T follicular helper cell (primary cell): Measurements from ENCODE around the gene SYVN1.
"Not testable (repeated sequence)": the region's sequence is repeated elsewhere in the genome, so short reads cannot be mapped to it uniquely, and the experiment has no call there.

ENCODE experiments used
- DNase-seq: peaks from one replicate; pipeline ENCODE4 v3.0.0-alpha.2; 2020; ENCODE audit warnings: low read depth

Gene SYVN1

DNA sequence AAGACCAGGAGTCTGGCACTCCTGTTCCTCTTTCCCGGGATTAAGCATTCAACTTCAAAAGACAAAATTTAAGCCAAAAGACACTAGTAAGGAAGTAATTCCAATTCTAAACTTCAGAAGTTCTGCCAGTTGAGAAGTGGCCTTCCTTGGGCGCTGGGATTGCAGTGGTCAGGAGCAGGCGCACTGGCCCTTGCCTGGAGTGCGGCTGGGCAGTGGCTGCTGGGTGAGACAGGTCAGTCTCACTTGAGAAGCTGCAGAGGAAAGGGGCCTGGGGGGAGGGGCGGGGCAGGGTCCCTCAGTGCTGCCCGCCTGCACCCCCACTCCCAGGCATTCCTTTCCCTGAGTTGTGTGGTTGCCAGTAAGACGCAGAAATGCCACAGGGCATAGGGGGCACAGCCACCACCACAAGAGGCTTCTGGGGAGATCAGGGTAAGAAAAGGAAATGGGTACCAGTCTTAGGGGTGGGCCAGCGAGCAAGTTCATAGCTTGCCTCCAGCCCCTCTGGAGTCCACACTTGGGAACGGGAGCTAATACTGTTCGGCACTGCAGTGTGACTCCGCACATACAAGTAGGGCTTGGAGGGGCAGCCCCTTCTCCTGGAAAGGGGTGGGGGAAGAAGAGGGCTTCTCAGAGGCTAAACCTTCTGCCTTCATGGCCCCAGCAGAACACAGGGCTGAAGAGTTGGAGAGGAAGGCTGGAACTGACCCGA lies 6.7 kb downstream of the SYVN1 start:
- no peak for DNase-seq

DNA sequence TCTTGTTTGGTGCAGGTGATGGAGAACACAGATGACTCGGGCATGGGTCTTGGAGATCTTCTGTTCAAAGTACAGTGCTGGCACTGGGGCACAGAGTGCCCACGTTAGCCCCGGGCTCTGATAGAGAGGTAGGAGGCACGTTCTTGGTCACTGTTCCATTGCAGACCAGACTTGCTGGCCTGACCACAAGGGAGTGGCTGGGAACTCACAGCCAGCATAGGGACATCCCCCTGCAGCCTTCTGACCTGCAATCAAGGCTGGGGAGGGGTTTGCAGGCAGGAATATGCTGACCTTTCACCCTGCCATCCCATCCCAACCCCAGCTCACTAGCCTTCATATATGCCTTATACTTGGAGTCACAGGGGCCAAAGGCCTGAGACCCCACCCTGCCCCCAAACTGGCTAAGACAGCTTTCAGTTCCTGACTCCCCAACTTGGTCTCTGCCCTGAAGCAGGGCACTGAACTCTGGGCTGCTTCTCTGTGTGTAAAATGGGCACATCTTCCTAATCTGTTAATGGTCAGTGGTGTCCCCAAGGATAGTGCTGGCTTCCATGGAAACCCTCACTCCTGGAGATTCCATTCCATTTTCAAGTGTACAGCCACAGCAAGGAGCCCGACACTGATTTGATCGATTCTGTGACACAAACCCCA lies 7.6 kb downstream of the SYVN1 start:
- no peak for DNase-seq

DNA sequence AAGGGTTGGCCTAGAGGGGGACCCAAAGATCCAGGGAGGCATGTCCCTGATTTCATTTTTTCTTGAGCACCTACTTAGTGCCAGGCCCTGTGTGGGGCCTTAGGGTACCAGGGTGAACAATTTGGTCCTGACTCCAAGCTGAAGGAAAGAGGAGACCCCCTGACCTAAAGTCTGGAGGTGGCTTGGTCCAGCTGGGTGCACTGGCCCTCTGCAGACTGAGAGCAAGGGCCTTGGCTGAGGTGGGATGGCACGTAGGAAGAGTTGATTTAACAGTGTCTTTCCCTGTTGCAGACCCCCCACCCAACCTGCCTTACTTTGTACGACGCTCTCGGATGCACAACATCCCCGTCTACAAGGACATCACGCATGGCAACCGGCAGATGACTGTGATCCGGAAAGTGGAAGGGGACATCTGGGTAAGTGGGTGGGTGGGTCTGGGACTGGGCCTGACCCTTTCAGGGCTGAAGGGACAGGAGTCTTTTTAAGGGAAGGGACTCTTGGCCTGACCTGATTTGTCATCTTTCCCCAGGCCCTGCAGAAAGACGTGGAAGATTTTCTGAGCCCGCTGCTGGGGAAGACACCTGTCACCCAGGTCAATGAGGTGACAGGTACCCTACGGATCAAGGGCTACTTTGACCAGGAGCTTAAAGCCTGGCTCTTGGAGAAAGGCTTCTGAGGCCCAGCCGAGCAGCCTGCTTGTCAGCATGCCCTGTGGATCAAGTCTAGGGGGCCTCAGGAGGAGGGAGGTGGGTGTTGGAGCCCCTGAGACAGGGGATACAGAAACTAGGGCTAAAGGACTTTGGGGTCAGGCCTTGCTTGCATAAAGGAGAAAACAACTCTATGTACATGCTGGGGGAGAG lies 8.9 kb downstream of the SYVN1 start:
- no peak for DNase-seq

DNA sequence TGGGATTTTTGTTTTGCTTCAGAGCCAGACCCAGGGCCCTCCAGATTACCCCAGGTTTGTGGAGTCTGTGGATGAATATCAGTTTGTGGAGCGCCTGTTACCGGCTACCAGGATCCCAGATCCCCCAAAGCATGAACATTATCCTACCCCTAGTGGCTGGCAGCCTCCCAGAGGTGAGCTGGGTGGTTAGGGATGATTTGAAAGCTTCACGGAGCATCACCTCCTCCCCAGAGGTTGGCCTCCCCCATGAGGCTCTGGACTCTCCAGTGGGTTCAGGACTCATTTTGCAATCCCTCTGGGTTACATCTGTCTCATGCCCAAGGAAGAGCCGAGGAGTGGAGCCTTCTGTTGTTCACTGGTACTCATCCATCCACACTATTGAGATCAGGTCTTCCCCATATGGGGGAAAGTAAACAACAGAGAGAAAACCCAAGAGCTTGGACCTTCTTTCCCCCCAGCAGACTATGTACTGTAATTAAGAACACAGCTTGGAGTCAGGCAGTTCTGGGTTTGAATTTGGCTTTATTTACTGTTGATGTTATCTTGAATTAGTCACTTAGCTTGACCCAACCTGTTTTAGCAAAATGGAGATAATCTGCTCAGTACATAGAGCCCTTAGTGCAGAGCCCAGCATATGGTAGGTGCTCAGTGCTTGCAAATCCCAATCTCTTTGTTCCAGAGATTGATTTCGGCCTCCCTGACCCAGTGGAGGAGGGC lies 9.7 kb downstream of the SYVN1 start:
- DNase-seq = no peak

DNA sequence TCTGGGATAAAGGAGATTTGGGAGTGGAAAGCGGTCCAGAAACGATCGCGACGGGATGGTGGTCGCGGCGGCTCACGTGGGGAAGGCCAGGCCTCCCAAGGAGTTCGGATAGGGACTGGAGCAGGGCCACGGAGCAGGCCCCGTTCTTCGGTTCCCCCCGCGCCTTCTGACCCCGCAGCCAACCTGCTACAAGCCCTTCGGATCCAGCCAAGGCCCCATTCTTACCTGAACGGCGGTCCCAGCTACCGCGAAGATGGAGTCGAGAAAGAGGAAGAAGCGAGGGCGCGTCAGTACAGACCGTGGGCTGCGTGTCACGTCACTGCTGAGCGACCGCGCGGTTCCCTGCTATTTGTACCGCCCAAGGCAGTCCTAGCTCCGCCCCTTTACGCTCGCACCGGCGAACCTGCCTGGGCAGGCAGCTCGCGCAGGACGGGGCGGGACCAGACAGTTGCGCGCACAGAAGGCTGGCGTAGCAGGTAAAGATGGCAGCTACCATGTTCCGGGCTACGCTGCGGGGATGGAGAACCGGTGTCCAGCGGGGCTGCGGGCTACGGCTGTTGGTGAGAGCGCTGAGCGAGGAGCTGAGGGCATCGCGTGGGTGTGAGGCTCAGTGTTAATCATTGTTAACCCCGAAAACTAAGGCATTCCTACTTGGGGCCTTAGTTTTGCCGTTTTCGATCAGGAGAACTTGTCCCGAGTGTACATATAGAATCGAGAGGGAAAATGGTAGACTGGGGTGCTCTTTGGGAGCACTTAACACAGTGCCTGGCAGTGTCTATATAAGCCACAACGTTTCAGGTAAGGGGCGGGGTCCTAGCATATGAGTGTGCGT lies 12.2 kb downstream of the SYVN1 start, which contains the start of the genes FAU and MRPL49:
TSS of gene FAU (minus strand) at position 270 of the 832 bp plus-strand sequence. CDS start 321 bp downstream, outside the sequence.
TSS of gene MRPL49 (plus strand) at position 457 of the 832 bp plus-strand sequence. CDS start at position 483, 26 bp downstream.
- DNase-seq = peak; percentile 99

DNA sequence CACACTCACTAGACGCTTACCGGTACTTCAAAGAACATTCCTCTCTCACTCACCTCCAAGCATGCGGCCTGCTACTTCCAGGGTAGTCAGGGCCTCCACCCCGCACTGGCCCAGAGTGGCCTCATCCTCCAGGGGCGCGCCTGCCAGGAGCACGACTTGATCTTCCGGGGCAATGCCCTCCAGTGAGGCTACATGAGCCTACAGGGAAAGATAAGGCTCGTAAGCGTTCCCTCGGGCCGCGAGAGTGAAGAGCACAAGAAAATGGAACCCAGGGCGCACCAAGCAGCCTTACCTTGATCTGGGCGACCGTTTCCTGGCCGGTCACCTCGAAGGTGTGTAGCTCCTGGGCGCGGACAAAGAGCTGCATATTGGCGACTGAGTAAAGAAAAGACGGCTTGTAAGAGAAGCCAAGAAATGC lies 12.9 kb downstream of the SYVN1 start:
- DNase-seq = no peak

DNA sequence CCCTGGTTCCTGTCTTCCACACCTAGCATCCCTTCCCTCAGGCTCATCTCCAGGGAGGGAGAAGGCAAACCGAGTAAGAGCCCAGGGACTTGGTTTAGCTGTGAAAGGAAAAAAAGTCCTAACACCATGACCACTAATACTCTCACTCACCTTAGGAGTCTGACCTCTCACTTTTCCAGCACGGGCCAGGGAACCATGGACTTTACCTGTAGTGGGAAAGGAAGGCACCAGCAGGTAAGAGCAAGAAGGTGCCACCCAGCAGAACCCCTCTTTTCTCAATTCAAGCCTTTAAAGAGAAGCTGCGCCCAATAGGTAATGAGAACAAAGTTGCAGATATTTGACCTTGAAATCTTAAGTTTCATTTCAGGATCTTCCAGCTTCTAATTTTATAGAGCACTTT lies 13.5 kb downstream of the SYVN1 start:
- DNase-seq = no peak

DNA sequence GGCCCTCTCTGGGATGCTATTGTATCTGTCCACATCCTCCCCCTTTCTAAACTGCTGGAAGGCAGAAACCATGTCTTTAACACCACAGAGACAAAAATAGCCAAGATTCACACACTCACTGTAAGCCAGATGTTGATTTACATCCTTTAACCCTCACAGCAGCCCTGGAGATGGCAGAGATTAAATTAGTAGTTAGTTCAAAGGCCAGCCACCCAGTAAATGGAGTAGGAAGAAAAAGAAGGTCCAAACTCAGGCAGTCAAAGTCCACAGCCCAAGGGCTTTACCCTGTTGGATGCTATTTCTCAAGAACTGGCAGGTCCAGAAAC lies 14.7 kb downstream of the SYVN1 start:
- no peak for DNase-seq

DNA sequence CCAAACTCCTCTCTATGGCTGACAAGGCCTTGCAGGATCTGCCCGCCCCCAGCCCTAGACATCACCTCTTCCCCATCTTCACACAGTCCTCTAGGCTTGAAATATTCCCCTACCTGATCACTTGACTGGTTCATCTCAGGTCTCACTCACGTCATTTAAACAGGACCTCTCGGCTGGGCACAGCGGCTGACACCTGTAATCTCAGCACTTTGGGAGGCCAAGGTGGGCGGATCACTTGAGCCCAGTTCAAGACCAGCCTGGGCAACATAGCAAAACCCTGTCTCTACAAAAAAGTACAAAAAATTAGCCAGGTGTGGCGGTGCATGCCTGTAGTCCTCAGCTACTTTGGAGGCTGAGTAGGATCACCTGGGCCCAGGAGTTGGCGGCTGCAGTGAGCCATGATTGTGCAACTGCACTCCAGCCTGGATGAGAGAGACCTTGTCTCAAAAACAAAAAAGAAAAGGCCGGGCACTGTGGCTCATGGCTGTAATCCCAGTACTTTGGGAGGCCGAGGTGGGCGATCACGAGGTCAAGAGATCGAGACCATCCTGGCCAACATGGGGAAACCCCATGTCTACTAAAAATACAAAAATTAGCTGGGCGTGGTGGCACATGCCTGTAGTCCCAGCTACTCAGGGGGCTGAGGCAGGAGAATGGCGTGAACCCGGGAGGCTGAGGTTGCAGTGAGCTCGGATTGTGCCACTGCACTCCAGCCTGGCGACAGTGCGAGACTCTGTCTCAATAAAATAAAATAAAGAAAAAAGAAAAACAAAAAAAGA lies 15.2 kb downstream of the SYVN1 start:
- not testable (repeated sequence) for DNase-seq

DNA sequence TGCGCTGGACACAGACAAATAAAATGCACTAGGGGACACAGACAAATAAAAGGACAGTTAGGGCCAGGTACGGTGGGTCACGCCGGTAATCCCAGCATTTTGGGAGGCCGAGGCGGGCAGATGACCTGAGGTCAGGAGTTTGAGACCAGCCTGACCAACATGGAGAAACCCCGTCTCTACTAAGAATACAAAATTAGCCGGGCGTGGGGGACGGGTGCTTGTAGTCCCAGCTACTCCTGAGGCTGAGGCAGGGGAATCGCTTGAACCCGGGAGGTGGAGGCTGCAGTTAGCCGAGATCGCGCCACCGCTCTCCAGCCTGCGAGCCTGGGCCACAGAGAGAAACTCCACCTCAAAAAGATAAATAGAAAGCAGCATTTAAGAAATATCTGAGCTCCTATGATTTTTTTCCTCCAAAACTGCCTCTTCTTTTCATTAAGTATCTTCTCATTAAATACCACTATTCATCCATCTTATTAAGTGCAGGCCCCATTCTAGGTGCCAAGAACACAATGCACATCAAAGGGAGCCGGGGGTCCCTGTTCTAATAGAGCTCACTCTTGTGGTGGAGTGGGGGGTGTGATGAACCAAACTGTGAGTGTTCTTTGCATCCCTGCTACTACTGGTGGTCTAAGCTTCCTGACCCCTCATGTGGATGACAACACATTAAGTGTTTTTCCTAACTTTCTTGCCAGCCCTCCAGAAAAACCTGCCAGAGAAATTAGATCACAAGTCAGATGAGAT lies 16.1 kb downstream of the SYVN1 start:
- no peak for DNase-seq

DNA sequence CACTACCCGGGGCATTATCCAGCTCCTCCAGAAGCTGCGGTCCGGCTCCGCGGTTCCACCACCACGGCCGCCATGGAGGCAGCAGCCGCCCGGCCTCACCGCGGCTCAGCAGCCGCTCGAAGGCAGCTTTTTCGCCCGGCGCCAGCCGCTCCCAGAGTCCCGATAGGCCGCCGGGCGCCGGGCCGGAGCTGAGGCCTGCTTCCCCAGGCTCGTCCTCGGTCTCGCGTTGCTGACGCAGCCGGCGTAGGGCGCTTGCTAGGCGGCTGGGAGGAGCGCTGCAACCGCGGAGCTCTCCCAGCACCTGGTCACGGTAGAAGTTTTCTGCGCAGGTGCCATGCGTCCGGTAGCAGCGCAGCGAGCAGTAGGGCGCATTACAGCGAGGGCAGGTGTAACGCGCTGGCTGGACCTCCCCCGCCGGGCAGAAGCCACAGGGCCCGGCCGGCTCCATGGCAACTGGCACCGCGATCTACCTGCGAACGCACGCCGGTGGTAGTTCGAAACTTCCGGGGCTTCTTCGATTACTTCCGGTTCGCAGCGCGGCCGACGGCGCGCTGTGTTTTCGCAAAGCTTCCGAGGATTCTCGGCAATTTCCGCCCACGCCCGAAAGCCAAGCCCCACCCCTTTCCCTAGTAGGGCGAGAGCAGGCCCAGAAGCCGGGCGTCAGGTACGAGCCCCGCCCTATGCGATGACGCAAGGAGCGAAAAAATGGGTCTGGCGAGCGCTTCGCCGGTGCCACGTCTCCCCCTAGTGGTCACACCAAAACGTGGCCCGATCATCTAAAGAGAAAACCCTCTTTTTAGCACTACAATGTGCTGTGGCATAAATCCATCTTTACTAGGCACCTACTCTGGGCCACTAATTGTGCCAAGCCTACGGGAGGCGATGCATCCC lies 16.9 kb downstream of the SYVN1 start, which contains the start of gene ZNHIT2:
TSS of gene ZNHIT2 (minus strand) at position 496 of the 891 bp plus-strand sequence. CDS start at position 448, 48 bp downstream.
- peak; percentile 100 for DNase-seq

DNA sequence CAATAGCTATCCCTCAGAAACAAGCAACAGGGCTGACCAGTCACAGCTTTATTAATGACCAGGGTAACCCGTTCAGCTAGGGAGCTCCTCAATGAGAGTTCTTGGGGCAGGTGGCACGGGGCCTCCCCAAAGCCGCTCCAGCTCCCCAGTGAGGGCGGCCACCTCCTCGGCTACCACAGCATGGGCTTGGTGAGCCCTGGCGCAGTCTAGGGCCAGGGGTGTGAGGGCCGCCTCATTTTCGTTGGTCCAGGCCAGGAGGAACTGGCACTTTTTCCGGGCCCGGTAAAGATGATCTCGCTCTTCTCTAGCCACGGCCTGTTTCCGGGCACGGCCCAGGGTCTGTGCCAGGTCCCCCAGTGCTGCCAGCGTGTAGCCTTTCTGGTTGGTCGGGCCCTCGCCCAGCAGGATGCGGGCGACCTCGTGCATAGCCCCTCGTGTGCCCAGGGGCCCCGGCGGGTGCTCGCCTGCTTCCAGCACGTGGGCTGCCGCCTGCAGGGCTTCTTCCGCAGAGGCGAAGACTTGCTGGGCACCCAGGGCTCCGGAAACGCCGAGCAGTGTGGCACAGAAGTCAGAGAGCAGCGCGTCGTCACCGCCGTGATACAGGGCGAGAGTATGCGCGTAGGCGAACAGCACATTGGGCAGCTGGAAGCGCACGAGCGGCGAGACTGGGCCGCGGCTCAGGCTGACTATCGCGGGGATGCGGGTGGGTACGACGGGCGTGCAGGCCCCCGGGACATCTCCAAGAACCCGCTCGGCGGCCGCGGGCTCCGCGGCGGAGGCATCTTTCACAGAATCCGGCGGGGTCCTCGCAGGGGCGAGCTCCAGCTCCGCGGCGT lies 17.7 kb downstream of the SYVN1 start:
- DNase-seq = peak; percentile 45

DNA sequence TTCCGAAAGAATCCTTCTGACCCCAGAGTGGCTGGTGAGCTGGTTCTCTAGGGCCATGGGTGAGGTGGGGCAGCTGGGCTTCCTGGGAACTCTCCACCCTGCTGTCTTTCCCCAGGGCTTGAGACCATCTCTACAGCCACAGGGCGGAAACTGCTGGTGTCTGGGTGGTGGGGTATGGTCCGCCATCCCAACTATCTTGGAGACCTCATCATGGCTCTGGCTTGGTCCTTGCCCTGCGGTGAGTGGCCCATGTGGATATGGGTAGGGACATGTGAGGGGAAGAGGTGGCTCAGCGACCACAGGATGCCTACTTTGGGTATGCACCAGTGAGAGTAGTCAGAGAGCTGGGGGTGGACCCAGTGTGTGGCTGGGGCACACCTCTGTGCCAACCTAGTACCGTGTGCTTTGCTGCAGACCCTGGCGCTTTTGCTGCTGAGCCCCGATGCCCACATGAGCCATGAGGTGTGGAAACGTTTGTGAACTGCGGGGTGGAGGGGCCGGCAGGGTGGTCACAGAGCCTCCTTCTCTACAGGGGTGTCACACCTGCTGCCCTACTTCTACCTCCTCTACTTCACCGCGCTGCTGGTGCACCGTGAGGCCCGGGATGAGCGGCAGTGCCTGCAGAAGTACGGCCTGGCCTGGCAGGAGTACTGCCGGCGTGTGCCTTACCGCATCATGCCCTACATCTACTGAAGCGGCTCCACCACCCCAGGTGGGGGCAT lies 18.8 kb downstream of the SYVN1 start:
- no peak for DNase-seq

DNA sequence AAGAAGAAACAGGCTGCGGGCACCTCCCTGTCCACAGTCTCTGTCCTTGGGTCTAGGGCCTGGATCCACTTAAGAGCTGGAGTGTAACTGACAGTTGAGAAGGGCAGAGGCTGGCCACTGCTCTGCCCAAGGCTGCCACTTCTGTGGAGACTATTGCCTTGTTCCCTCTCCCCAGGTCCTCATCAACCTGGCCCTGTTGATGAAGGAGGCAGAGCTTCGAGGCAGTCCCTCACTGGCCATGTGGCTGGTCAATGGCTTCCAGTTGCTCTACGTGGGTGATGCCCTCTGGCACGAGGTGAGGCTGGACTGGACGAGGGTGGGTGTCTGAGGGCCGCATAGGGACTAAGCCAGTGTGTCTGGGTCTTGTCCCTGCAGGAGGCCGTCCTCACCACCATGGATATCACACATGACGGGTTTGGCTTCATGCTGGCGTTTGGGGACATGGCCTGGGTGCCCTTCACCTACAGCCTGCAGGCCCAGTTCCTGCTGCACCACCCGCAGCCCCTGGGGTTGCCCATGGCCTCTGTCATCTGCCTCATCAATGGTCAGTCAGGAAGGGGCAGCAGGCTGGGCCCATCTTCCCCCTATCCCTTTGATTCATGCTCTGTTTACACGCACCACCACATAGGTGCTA lies 19.7 kb downstream of the SYVN1 start:
- DNase-seq = no peak

DNA sequence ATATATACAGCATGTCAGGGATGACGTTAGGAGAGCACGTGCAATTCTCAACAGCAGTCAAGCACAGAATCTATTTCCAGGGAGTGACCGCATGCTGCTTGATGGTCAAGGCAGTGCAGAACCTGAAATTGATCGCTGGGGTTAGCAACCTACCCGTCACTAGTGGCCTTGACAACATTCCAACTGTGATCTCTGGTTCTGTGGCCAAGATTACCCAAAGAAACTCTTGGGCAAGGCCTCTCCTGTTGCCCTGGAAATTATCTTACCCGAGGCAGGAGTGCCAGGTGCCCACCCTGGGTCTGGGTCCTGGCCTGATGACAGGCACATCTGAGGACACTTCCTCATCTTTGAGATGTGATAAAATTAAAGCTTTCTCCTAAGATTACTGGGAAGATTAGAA lies 20.5 kb downstream of the SYVN1 start:
- DNase-seq = no peak

DNA sequence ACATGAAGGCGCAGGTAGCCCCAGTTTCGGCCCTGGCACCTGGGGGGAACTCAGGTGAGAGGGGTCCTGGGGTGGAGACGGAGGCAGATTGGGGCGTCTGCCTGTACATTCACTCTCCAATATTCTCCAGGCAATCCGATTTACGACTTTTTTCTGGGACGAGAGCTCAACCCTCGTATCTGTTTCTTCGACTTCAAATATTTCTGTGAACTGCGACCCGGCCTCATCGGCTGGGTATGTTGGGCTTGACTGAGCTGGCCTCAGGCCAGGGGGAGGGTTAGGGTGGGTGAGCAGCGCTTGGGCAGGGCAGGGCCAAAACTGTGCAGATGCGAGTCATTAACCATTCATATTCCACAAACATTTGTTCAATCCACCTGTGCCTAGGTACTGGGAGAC lies 21.0 kb downstream of the SYVN1 start:
- no peak for DNase-seq
